CD4-positive, CD25-positive, alpha-beta regulatory T cell (primary cell): ENCODE measurements around the gene CEBPE. TPM values are rescaled to one million over a fixed set of nuclear protein-coding genes. Genes with fewer than 3 reads are reported as not detected.
A peak's percentile ranks its signal among the peaks of the same experiment; 100 is the strongest.

Source experiments
- ATAC-seq, 2 donors: fragments of 150-1000 bp; cut with Tn5 transposase; one replicate each; pipeline ENCODE4 v1.10.0; 2021; ENCODE audit warnings: low read depth in 2 of 2, moderate number of reproducible peaks in 2 of 2, moderate library complexity in 1 of 2
- DNase-seq, 3 donors: peaks; one replicate each; pipeline versions ENCODE4 v3.0.0 to v3.0.0-alpha.2; 2012 to 2022; ENCODE audit warnings: mixed read lengths in 1 of 3
- H3K27ac ChIP-seq: one replicate; pipeline ENCODE4 v1.7.0; 2013; ENCODE audit warnings: mild to moderate bottlenecking, low read length; ENCODE audit not compliant: insufficient read depth, poor library complexity, severe bottlenecking
- H3K27me3 ChIP-seq: one replicate; pipeline ENCODE4 v1.7.0; 2013; ENCODE audit warnings: low read length; ENCODE audit not compliant: control insufficient read depth, insufficient read depth
- H3K36me3 ChIP-seq: one replicate; pipeline ENCODE4 v1.7.0; 2013; ENCODE audit warnings: mild to moderate bottlenecking, low read length, moderate library complexity; ENCODE audit not compliant: control insufficient read depth, insufficient read depth
- H3K4me1 ChIP-seq: 2 replicates; pipeline ENCODE4 v1.7.0; 2013; ENCODE audit warnings: mild to moderate bottlenecking, low read length; ENCODE audit not compliant: insufficient read depth, control insufficient read depth, poor library complexity, severe bottlenecking
- H3K4me3 ChIP-seq: one replicate; pipeline ENCODE4 v1.7.0; 2013; ENCODE audit warnings: low read depth, mild to moderate bottlenecking, low read length, moderate library complexity
- H3K9me3 ChIP-seq, 2 experiments: 1 replicate in 1 of 2; 2 replicates in 1 of 2; pipeline ENCODE4 v1.7.0; 2013; ENCODE audit warnings: low read length in 2 of 2, mild to moderate bottlenecking in 1 of 2, moderate library complexity in 1 of 2; ENCODE audit not compliant: control insufficient read depth in 2 of 2
- H3K27ac Mint-ChIP-seq, 3 donors: one replicate each; pipeline ENCODE4 v1.8.0; 2020 to 2022; ENCODE audit warnings: mild to moderate bottlenecking in 3 of 3, mixed read lengths in 3 of 3, moderate library complexity in 2 of 3
- H3K27me3 Mint-ChIP-seq: one replicate; pipeline ENCODE4 v1.8.0; 2022; ENCODE audit warnings: mild to moderate bottlenecking, mixed read lengths
- H3K36me3 Mint-ChIP-seq: one replicate; pipeline ENCODE4 v1.8.0; 2020; ENCODE audit warnings: mixed read lengths
- H3K4me1 Mint-ChIP-seq, 4 donors: one replicate each; pipeline ENCODE4 v1.8.0; 2020 to 2022; ENCODE audit warnings: mixed read lengths in 4 of 4, mild to moderate bottlenecking in 1 of 4
- H3K4me3 Mint-ChIP-seq, 4 donors: one replicate each; pipeline ENCODE4 v1.8.0; 2020 to 2022; ENCODE audit warnings: mild to moderate bottlenecking in 4 of 4, mixed read lengths in 4 of 4, moderate library complexity in 3 of 4
- H3K9me3 Mint-ChIP-seq, 7 donors: one replicate each; pipeline ENCODE4 v1.8.0; 2020 to 2022; ENCODE audit warnings: mixed read lengths in 7 of 7, mild to moderate bottlenecking in 3 of 7, moderate library complexity in 2 of 7
- polyA plus RNA-seq, 4 donors: library from polyadenylated mRNA; unstranded; fragments of 300-500 nt; fragmentation: Illumina TruSeq; gene quantifications; one replicate each; pipeline ENCODE4 v1.2.3, GENCODE V29; 2021
- total RNA-seq: library from RNA; stranded (reverse); gene quantifications from one replicate; pipeline ENCODE4 v1.2.3, GENCODE V29; 2022

CEBPE gene
- total and polyA plus RNA-seq, 5 donors from 2014 or later, result 0.14 to 0.29 (median 0.24) TPM; not detected in 2

- Histone ChIP-seq H3K4me3 (no peak overlapping the region), H3K4me1 (no peaks in the 10 kb centered on the region), H3K36me3 (no peaks in the 10 kb centered on the region), H3K9me3 (no peaks in the 10 kb centered on the region), H3K27ac (no peak overlapping the region), H3K27me3 (peaks cover 2% of the 10 kb centered on the region)
- no peak for ATAC-seq
- Mint-ChIP-seq H3K9me3 (no peaks in the 10 kb centered on the region), H3K4me3 (no peak overlapping the region), H3K4me1 (peaks cover 0 to 7% (median 3%) of the 10 kb centered on the region in 4 donors), H3K27ac (no peak overlapping the region), H3K27me3 (peaks cover 12% of the 10 kb centered on the region), H3K36me3 (no peaks in the 10 kb centered on the region)
- DNase-seq, result no peak
Measured at GRCh38 chr14:23131482-23131881, 12.4 kb upstream of the CEBPE start.

DNA sequence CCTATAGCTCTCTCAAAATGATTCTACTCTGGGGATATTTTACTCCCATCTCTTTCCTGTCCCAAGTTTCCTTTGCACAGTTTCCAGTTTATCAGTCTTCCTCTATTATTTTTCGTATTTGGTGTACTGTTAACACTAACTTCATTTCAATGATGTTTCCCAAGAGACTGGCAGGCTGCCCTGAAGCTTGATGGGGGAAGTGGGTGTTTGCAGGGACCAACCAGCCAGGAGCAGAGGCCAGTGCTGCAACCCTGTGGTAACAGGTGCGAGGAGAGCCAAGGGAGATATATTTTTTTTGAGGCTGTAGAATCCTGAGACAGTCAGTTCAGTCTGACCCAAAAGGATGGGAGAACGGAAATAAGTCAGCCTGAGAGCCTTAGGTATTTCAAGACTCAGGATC lies 11.8 kb upstream of the CEBPE start:
- Histone ChIP-seq H3K9me3 (no peaks in the 10 kb centered on the region), H3K27ac (no peak overlapping the region), H3K36me3 (no peaks in the 10 kb centered on the region), H3K4me3 (no peak overlapping the region), H3K4me1 (no peaks in the 10 kb centered on the region), H3K27me3 (peaks cover 2% of the 10 kb centered on the region)
- Mint-ChIP-seq H3K36me3 (no peaks in the 10 kb centered on the region), H3K27ac (no peak overlapping the region), H3K4me3 (no peak overlapping the region), H3K4me1 (peaks cover 0 to 7% (median 3%) of the 10 kb centered on the region in 4 donors), H3K27me3 (peaks cover 12% of the 10 kb centered on the region), H3K9me3 (no peaks in the 10 kb centered on the region)
- no peak for ATAC-seq
- DNase-seq, result no peak

DNA sequence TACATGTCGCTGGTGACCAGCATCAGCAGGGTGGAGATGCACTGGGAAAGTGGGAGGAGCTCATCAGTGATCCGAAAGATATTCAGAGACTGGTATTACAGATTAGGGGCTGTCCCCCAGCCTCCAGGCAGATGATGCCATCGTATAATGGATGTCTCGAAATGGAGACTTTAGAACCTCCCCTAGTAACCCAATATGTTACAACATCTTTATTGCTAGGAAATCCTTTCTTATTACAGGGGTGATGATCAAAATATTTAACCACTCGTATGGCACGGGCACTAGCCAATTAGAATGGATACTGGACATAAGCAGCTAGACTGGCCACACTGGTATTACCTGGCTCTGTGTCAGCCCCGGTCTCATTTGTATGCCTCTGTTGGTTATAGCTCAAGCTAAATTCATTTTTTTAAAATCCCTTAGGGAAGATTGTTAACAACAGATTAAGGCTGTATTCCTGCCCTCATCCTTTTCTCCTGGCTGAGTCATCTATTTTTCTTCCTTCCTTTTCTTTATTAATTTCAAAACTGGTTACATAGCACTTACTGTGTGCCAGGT lies 10.8 kb upstream of the CEBPE start:
- H3K9me3 ChIP-seq, result no peaks in the 10 kb centered on the region
- no peaks in the 10 kb centered on the region for H3K36me3 Mint-ChIP-seq
- no peak overlapping the region for H3K27ac ChIP-seq
- H3K4me3 ChIP-seq, result no peak overlapping the region
- no peak for DNase-seq
- peaks cover 0 to 7% (median 3%) of the 10 kb centered on the region in 4 donors for H3K4me1 Mint-ChIP-seq
- peaks cover 2% of the 10 kb centered on the region for H3K27me3 ChIP-seq
- no peak overlapping the region for H3K4me3 Mint-ChIP-seq
- no peaks in the 10 kb centered on the region for H3K36me3 ChIP-seq
- ATAC-seq, result no peak
- H3K27me3 Mint-ChIP-seq, result peaks cover 12% of the 10 kb centered on the region
- no peaks in the 10 kb centered on the region for H3K4me1 ChIP-seq
- H3K27ac Mint-ChIP-seq, result peak overlapping the region in 1 of 3 donors; percentile 29
- H3K9me3 Mint-ChIP-seq, result no peaks in the 10 kb centered on the region

- Mint-ChIP-seq H3K9me3 (no peaks in the 10 kb centered on the region), H3K4me1 (peaks cover 0 to 7% (median 3%) of the 10 kb centered on the region in 4 donors), H3K36me3 (no peaks in the 10 kb centered on the region), H3K27ac (peak overlapping the region in 1 of 3 donors; percentile 22), H3K4me3 (no peak overlapping the region), H3K27me3 (peaks cover 12% of the 10 kb centered on the region)
- H3K36me3 ChIP-seq, result no peaks in the 10 kb centered on the region
- H3K9me3 ChIP-seq, result no peaks in the 10 kb centered on the region
- peaks cover 2% of the 10 kb centered on the region for H3K27me3 ChIP-seq
- H3K4me1 ChIP-seq, result no peaks in the 10 kb centered on the region
- no peak overlapping the region for H3K27ac ChIP-seq
- H3K4me3 ChIP-seq, result no peak overlapping the region
- ATAC-seq (no peak), DNase-seq (no peak)
Measured at GRCh38 chr14:23128969-23129758, 10.1 kb upstream of the CEBPE start.

GRCh38 chr14:23127861-23128260 lies 8.8 kb upstream of the CEBPE start:
- peaks cover 12% of the 10 kb centered on the region for H3K27me3 Mint-ChIP-seq

GRCh38 chr14:23126548-23127278 lies 7.7 kb upstream of the CEBPE start:
- H3K4me3 ChIP-seq, result no peak overlapping the region
- Mint-ChIP-seq H3K36me3 (no peaks in the 10 kb centered on the region), H3K4me3 (no peak overlapping the region), H3K9me3 (no peaks in the 10 kb centered on the region), H3K27me3 (peaks cover 12% of the 10 kb centered on the region), H3K27ac (no peak overlapping the region), H3K4me1 (peaks cover 0 to 9% (median 4%) of the 10 kb centered on the region in 4 donors)
- H3K27ac ChIP-seq, result no peak overlapping the region
- ATAC-seq, result no peak
- H3K9me3 ChIP-seq, result no peaks in the 10 kb centered on the region
- H3K27me3 ChIP-seq, result peaks cover 2% of the 10 kb centered on the region
- DNase-seq, result no peak
- H3K36me3 ChIP-seq, result no peaks in the 10 kb centered on the region
- no peaks in the 10 kb centered on the region for H3K4me1 ChIP-seq

More at GRCh38 chr14:23127861-23128260, 8.8 kb upstream of the CEBPE start:
- no peaks in the 10 kb centered on the region for H3K36me3 Mint-ChIP-seq
- no peak overlapping the region for H3K27ac ChIP-seq
- no peaks in the 10 kb centered on the region for H3K9me3 ChIP-seq
- no peaks in the 10 kb centered on the region for H3K4me1 ChIP-seq
- DNase-seq (no peak), ATAC-seq (no peak)
- peaks cover 2% of the 10 kb centered on the region for H3K27me3 ChIP-seq
- no peak overlapping the region for H3K4me3 Mint-ChIP-seq
- no peaks in the 10 kb centered on the region for H3K9me3 Mint-ChIP-seq
- peaks cover 0 to 7% (median 3%) of the 10 kb centered on the region in 4 donors for H3K4me1 Mint-ChIP-seq
- no peak overlapping the region for H3K27ac Mint-ChIP-seq
- no peak overlapping the region for H3K4me3 ChIP-seq
- no peaks in the 10 kb centered on the region for H3K36me3 ChIP-seq

DNA sequence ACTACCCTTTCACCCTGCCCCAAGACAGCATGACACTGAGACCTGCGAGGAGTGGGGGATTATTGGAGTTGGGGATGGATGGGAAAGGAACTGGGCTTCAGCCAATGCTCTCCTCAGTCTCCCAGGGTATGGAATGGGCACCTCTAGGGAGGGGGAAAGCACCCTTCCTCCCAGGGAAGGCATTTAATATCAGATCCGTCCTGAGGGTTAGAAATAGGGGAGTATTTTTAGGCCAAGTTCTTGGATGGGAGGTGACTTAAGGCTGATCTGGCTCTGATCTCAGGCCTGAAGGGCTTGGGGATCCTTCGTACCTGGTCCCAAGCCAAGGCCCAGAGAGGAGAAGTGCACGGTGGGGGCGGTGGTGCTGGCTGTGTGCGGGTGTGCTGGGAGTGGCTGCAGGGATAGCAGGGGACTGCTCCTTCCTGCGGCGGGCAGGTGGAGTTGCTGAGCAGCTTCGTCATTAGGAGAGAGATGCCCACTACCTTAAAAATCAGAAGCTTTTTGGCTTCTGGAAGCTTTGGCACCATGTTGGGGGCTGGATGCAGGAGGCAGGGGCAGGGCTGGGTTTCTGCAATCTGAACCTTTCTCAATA lies 7.0 kb upstream of the CEBPE start:
- no peak overlapping the region for H3K27ac Mint-ChIP-seq
- H3K9me3 Mint-ChIP-seq, result no peaks in the 10 kb centered on the region
- Histone ChIP-seq H3K9me3 (no peaks in the 10 kb centered on the region), H3K4me3 (no peak overlapping the region), H3K27me3 (peaks cover 2% of the 10 kb centered on the region), H3K36me3 (no peaks in the 10 kb centered on the region), H3K27ac (no peak overlapping the region), H3K4me1 (peaks cover 7% of the 10 kb centered on the region)
- H3K4me3 Mint-ChIP-seq, result no peak overlapping the region
- H3K27me3 Mint-ChIP-seq, result peaks cover 8% of the 10 kb centered on the region
- peaks cover 0 to 16% (median 9%) of the 10 kb centered on the region in 4 donors for H3K4me1 Mint-ChIP-seq
- no peak for DNase-seq
- H3K36me3 Mint-ChIP-seq, result no peaks in the 10 kb centered on the region
- ATAC-seq, result no peak
